ENCODE measurements around the gene PASK.

- TF ChIP-seq CTCF (conservative IDR thresholded peaks at IDR 0.05 in 1 of 2, IDR thresholded peaks at IDR 0.05 in 1 of 2; ENCODE audit: low read depth in 1 of 2, low read length in 2 of 2) (no peak), EZH2 (IDR thresholded peaks at IDR 0.05; ENCODE audit: low read length, missing control alignments) (no peak)
Observed at GRCh38 chr2:241146286-241146685, 3.0 kb downstream of the PASK start.
